ENCODE results near the gene C16orf86.

DNA sequence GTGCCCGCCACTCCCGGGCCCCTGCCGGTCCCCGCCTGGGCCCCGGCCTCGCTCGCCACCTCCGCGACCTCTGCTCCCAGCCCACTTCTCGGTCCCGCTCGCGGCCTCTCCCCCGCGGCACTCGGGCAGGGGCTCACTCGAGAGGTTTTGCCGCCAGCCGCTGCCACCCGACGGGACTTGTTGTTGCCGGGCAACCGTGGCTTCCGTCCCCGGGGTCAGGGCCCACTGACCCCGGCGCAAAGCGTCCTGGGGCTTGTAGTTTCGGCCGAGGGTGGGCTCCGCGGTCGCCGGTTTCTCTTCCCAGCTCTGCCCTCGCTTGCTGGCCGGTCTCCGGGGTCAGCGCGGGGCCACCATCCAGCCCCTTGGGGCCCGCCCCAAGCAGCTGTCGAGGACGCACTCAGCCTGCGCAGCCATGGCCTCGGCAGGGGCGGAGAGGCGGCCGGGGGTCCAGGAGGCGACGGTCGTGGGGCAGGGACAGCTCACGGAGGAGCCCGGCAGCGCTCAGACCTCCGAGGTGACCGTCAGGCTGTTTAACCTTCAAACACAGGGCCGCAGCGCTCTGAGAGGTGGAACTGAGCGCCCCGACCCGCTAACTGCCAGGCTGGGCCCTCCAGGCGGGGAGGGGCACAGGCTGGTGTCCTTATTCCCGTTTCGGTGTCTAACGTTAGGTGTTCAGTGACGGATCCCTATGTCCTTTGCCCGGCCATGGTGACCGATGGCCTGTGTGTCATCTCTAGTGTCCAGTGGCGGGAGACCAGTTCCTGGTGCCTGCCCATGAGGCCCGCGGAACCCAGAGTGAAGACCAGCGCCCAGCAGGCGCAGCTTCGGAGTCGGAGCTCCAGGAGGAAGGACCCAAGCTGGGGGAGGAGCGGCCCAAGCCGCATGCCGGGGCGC lies at the start of gene C16orf86, which contains the start of gene ENKD1:
- TF ChIP-seq, protein P1, sequence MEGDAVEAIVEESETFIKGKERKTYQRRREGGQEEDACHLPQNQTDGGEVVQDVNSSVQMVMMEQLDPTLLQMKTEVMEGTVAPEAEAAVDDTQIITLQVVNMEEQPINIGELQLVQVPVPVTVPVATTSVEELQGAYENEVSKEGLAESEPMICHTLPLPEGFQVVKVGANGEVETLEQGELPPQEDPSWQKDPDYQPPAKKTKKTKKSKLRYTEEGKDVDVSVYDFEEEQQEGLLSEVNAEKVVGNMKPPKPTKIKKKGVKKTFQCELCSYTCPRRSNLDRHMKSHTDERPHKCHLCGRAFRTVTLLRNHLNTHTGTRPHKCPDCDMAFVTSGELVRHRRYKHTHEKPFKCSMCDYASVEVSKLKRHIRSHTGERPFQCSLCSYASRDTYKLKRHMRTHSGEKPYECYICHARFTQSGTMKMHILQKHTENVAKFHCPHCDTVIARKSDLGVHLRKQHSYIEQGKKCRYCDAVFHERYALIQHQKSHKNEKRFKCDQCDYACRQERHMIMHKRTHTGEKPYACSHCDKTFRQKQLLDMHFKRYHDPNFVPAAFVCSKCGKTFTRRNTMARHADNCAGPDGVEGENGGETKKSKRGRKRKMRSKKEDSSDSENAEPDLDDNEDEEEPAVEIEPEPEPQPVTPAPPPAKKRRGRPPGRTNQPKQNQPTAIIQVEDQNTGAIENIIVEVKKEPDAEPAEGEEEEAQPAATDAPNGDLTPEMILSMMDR (IDR thresholded peaks at IDR 0.05): no peak
- TF ChIP-seq POLR2A (IDR thresholded peaks at IDR 0.05): peak in 1 of 3 donors; percentile 40
